ENCODE data around the gene FBLIM1.
A peak's percentile ranks its signal among the peaks of the same experiment; 100 is the strongest.

FBLIM1 gene

DNA sequence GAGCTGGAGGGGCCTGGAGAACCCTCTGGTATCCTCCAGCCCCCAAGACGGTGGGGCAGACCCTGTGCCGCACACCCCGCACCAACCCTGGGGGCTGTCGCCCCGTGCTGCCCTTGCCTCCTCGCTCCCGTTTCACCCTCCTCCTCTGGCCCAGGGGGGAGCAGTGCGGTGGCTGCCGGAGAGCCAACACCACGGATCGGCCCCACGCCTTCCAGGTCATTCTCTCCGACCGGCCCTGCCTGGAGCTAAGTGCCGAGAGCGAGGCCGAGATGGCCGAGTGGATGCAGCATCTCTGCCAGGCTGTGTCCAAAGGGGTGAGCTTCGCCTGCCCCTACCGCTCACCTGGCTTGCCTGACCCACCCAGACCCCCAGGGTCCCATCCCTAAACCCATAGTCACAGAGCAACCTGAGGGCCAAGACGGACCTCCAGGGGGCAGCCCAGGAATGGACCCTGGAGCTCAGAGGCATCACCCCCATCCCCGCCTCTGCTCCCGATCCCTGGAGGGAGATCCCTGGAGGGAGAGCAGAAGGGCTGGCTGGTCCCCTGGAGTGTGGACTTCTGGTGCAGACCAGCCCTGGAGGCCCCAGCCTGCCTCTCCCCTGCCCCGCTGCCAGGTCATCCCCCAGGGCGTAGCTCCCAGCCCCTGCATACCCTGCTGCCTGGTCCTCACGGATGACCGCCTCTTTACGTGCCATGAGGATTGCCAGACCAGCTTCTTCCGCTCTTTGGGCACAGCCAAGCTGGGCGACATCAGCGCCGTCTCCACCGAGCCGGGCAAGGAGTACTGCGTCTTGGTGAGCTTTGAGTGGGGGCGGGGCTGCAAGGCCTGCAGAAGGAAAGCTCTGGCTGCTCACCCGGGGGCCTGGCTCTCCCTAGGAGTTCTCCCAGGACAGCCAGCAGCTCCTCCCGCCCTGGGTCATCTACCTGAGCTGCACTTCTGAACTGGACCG lies 26.6 kb upstream of the FBLIM1 start:
- no peak for DNase-seq (ENCODE audit: low spot score)

DNA sequence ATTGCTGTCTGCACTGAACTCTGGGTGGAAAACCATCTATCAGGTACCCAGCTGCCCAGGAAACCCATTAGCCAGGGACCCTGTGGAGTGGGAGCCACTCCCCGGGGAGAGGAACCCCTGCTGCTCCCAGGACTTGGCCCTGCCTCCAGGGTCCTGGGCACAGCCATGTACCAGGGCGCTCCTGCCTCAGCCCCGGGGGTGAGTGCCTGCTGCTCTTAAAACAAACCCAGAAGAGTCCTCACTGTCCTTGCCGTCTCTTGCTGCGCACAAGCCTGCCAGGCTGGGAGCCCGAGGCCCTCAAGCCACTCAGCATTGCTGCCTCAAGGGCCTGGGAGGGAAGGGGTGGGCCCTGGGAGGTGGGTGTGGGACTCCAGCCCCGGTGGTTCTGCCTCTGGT lies 25.9 kb upstream of the FBLIM1 start:
- no peak for DNase-seq (ENCODE audit: low spot score)

DNA sequence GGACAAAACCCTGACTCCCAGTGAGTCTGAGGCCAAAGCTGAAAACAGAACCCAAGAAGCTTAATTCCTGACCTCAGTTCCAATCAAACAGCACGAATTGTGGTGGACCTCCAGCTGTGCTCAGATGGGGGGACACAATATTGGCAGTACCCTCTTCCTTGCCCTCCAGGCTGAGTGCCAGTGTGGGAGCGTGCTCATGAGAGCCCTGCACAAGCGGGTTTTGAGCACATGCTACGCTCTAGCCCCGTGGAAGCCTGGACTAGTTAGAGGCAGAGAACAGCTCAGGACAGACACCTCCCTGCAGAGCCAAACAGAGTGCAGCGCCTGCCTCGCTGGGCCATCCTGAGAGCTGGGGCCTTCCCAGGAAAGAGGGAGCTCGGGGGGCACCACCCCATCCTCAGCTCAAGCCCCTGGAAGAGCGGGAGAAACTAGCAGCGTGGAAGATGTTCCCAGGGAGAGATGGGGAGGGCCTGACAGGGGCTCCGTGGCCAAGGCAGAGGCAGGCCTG lies 25.3 kb upstream of the FBLIM1 start:
- DNase-seq (ENCODE audit: low spot score), result no peak

DNA sequence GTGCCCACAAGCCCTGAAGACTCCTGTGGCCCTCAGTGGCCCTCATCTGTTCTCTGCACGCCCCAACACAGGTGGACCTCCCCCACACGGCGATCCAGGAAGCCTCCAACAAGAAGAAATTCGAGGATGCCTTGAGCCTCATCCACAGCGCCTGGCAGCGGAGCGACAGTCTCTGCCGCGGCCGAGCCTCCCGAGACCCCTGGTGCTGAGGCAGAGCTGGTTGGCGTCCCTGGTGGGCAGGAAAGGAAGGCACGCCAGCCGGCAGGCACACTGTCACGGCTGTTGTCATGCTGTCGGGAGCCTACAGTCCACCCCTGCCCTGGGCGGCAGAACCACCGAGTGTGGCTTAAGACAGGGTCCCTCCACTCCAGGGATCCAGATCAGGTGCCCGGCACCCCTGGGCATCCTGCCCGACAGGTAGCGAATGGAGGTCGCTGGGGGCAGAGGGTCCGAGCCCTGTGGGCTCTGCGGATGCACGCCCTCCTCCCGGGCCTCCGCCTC lies 24.8 kb upstream of the FBLIM1 start:
- no peak for DNase-seq (ENCODE audit: low spot score)

DNA sequence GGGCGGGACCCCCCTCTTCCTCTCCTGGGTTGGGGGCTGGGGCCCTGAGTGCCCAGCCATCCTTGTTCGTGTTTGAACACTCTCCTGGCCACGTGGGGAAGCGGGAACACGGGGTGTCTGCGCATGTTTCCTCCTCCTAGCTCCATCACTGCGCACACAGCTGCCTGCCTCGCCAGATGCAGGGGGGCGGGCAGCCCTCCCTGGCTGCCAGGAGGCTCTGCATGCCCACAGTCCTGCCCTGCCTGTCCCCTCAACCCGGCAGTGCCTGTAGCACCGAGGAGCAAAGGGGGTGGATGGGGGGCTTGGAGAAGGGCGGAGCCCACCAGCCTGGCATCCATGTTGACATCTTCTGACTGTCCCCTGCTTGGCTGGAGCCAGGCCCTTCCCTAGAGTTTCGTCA lies 24.3 kb upstream of the FBLIM1 start:
- DNase-seq (ENCODE audit: low spot score), result no peak

DNA sequence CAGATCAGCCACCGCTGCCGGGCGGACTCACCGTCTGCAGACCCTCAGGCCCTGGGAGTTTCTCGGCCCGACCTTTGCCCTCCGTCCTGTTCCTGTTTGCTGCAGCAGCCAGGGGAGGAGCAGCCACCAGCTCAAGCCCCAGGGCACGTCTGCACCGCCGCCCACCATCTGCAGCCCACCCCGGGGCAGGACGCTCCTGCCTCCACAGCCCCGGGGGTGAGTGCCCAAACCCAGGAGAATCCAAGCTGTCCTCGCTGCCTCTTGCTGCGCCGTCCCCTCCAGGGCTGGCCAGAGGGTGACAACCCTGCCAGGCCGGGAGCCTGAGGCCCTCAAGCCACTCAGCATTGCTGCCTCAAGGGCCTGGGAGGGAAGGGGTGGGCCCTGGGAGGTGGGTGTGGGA lies 23.7 kb upstream of the FBLIM1 start:
- DNase-seq (ENCODE audit: low spot score), result no peak

DNA sequence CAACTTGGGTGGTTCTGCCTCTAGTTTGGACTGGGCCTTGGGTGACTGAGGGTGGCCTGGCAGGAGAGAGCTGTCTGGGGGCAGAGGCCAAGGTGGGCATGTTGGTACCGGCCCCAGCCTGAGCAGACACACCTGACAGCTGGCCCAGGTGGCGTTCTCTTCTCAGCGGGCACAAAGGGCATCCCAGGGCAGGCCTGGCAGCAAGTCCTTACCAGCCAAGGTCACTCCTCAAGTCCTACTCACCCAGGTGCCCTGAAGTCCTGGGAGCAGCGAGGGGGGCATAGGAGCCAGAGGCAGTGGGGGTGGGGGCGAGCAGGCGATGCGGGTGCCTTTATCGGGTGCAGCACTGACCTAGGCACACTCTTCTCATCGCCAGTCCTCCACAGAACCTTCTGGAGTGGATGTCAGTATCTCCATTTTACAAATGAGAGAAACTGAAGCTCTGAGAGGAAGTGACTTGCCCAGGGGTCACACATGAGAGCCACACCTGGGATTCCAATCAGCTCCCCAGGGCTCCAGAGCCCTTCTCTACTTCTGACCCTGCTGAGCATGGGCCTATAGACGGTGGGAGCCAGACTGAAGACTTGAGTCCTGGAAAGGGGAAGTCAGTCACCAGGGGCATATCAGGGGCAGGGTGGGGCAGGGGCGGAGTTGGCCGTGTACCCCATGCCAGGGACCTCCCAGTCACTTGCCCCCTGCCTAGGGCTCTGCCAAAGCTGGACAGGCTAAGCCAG lies 23.1 kb upstream of the FBLIM1 start:
- no peak for DNase-seq (ENCODE audit: low spot score)

DNA sequence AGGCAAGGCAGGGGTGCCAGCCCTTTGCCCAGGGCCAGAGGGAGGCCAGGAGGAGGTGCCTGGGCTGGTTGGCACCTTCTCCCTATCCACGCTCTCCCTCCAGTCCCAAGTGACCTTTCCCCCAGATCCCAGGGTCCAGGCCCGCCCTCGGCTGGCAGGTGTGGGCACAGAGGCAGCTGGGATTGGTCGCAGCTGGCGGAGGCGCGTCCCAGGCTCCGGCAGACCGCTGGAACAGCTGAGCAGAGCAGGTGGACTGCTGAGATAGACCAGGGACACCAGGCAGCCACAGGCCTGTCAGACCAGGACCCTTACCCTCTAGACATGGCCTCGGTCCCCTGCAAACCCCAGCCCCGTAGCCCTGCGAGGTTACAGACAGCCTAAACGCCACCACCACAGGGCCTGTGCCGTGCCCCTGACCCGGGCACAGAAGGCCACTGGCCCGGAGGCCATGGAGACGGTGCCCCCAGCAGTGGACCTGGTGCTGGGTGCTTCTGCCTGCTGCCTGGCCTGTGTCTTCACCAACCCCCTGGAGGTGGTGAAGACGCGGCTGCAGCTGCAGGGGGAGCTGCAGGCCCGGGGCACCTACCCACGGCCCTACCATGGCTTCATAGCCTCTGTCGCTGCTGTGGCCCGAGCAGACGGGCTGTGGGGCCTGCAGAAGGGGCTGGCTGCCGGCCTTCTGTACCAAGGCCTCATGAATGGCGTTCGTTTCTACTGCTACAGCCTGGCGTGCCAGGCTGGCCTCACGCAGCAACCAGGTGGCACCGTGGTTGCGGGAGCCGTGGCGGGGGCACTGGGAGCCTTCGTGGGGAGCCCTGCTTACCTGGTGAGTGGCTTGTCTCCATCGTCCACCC lies 22.3 kb upstream of the FBLIM1 start, which contains the start of gene SLC25A34:
SLC25A34 (plus strand) TSS at position 221 of the 854 bp plus-strand sequence; CDS start at position 449, 228 bp downstream.
- no peak for DNase-seq (ENCODE audit: low spot score)

DNA sequence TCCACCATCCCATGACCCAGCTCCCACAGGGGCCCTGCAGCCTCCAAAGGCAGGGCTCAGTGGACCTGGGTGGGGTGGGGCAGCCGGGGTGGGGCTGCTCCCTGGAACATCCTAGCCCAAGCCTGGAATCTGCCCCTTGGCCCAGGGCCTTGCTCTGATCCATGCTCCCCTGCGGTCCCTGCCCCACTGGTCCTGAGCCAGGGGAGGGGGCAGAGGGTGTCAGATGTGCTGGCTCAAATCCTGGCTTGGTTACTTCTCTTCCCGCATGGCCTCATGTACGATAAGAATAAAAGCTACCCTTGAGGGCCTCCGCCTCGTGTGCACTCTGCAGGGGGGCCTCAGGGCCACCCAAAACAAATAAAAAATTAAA lies 21.7 kb upstream of the FBLIM1 start:
- no peak for DNase-seq (ENCODE audit: low spot score)

DNA sequence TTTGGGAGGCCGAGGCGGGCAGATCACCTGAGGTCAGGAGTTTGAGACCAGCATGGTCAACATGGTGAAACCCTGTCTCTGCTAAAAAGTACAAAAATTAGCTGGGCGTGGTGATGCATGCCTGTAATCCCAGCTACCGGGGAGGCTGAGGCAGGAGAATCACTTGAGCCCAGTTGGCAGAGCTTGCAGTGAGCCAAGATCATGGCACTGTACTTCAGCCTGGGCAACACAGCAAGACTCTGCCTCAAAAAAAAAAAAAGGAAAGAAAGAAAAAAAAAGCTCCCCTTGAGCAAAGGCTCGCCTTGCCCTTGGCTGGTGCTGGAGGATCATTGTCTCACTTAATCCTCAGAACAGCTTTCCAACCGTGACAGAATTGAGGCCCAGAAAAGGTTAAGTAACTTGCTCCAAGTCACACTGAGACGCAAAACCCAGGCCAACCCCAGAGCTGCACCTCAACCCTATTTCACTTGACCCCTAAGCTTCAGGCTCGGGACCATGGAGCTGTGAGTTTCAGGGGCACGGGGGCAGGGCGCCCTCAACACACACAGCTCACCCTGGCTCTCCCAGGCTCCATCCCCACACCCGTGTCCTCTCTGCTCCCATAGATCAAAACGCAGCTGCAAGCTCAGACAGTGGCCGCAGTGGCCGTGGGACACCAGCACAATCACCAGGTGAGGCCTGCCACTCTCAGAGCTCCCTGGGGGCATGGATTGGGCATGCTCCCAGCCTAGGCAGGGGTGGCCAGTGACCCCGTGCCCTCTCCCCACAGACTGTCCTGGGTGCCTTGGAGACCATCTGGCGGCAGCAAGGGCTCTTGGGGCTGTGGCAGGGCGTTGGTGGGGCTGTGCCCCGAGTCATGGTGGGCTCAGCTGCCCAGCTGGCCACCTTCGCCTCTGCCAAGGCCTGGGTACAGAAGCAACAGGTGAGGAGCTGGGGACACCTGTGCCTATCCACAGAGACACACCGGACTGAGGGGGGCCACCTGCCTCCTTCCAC lies 21.0 kb upstream of the FBLIM1 start:
- DNase-seq (ENCODE audit: low spot score), result no peak

DNA sequence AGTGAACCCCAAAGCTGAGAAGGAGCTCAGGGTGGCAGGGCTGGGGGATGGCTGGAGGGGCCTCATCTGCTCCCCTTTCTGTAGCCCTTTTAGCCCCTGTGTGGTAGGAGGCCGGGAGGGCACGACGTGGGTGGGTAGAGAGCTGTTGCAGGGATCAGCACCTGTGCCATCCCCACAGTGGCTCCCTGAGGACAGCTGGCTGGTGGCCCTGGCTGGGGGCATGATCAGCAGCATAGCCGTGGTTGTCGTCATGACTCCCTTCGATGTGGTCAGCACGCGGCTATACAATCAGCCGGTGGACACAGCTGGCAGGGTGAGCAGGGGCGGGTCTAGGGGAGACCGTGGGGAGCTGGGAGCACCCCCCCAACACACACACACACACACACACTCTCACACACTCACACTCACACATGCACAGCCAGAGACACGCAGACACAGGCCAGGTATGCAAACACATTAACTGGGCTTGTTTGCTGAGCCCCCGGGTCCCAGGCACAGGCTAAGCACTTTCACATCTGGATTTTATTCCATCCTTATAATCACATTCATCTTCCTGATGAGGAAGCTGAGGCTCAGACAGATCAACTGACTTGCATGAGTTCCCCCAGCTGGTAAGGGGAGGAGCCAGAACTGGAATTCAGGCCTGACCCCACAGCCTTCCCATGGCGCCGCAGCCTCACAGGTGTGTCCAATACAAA lies 20.0 kb upstream of the FBLIM1 start:
- no peak for DNase-seq (ENCODE audit: low spot score)

DNA sequence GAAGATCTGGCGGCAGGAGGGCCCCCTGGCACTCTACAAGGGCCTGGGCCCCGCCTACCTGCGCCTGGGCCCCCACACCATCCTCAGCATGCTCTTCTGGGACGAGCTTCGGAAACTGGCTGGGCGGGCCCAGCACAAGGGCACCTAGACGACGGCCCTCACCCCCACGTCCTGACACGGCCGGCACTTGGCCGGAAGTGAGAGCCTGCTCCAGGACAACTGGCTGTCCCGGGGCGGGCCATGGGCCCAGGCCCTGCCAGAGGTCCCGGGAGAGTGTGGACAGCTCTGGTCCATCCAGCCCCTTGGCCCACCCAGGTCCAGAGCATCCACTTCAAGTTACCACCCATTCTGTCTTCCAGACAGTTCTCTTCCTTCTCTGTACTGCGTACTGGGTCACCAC lies 19.3 kb upstream of the FBLIM1 start:
- no peak for DNase-seq (ENCODE audit: low spot score)

DNA sequence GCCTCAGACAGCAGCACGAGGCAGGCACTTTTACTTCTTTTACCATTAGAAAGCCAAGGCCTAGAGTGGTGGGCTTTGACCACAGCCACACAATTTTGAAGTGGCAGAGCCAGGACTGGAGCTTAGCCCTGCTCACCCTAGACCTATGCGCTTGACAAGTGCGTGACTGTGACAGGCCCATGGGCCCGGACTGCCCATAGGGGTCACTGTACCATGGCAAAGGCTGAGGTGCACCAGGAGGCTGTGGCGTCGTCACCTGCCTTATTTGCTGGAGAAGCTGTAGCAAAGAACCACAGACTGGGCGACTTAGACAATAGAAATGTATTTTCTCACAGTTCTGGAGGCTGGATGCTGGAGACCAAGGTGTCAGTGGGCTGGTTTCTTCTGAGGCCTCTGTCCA lies 18.9 kb upstream of the FBLIM1 start:
- no peak for DNase-seq (ENCODE audit: low spot score)

DNA sequence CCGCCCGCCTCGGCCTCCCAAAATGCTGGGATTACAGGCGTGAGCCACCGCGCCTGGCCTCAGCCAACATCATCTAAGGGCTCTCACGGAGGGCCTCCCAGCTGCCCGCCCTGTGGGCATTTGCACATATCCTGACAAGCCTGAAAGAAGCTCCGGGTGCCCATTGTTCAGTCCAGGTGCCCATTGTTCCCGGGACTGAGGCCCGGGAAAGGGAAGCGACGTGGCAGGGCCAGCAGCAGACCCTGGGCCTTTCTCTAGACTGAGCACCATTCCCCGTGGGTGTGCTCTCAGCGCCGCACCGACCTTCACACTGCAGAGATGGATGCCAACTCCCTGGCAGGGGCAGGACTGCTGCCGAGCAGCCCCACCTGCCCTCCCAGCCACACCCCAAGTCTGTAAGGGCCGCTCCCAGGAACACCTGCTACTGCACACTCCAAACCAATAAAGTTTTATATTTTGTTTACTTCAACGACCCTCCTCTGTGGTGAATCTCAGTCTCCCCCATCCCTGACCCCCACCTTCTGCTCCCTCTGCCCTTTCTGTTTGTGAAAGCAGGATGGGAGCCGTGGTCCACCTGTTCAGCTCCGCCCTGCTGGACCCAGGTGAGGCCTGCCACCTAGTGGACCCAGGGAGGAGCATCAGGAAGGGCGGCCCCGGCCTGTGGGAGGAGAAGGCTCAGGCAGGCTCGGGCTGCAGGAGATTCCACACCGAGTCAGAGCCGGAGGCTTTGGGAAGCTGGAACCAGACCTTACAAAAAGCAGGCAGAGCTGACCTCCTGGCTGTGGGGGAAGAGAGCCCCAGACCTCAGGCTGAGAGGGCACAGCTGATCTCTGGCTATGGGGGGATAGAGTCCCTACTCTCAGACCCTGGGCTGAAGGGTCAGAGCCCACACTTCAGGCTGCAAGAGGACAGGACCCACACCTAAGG lies 17.4 kb upstream of the FBLIM1 start:
- peak; percentile 59 for DNase-seq (ENCODE audit: low spot score)

DNA sequence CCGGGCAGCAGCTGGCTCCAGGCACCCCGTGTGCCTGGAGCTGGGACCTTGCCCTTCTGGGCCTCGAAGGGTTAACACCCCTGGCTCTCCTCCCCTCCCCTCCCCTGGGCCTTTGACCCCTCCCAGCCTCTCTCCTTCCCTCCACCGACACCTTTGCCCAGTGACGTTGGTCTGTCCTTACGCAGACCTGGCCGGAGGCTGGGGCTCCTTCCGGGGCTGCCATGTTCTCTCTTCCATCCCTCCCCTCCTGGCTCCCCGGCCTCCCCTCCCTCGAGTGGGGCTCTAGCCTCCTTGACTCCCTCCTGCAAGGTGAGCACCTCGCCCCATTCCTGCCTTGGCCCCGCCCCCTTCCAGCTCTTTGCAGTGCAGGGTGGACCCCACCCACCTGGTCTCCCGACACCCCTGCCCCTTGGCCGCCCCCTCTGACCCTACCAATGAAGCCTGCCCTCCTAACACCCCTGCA lies 16.2 kb upstream of the FBLIM1 start, which contains the start of gene TMEM82:
TMEM82 (plus strand) TSS at position 161 of the 463 bp plus-strand sequence; CDS start at position 222, 61 bp downstream.
- no peak for DNase-seq (ENCODE audit: low spot score)

DNA sequence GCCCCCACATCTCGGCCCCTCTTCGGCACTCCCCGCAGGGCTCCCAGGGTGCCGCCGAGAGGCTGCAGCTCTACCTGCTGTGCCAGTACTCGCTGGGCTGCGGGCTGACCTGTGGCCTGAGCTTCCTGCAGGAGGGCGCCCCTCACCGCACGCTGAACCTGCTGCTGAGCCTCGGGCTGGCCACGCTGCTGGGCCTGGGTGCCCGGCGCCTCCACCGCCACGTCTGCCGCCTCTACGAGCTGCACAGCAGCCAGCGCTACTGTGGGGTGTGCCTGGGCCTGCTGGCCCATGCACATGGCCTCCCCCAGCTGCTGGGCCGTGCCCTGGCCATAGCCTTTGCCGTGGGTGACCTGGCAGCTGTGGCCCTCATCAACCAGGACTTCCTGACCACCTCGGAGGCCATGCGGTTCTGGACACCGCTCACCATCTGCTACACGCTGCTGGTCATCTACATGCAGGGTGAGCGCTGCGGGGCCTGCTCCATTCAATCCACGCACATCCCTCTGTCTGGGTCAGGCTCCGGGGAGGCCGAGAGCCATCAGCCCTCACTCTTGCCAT lies 14.4 kb upstream of the FBLIM1 start:
- DNase-seq (ENCODE audit: low spot score), result no peak

DNA sequence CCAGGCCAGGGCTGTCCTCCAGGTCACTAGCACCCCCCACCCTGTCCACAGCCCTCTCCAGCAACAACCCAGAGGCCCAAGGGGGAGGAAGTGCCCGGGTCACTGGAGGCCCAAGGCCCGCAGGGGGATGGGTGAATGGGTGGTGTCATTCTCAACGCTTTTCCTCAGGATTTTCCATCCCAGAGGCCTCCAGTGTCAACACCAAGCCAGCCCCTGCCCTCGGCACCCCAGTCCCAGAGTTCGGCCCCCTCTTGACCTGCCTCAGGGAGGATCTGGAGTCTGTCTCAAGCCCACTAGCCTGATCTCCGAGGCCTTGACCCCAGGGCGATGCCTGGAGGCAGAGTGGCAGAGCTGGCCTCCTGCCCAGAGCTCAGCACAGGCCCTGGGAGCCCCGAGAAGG lies 11.2 kb upstream of the FBLIM1 start:
- DNase-seq (ENCODE audit: low spot score), result no peak

DNA sequence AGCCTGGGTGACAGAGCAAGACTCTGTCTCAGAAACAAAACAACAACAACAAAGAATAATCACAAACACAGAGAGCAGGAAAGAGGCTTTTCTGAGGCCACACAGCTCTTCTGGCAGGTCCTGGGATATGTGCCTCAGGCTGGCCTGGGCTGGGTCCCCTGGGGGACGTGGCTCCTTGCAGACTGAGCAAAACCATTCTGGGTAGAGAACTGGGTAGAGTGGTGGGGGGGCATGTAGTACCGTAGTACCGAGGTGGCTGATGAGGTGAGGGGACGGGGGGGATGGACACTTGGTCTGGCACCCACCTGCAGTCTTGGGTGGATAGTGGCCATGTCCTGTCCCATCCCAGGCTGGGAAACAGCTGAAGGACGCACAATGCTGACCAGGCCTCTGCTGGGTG lies 10.3 kb upstream of the FBLIM1 start:
- DNase-seq (ENCODE audit: low spot score), result no peak
